SK-N-SH (cell line): ENCODE measurements around the gene ERVFRD-1. TPM values are rescaled to one million over a fixed set of nuclear protein-coding genes. Genes with fewer than 3 reads are reported as not detected.
A peak's percentile ranks its signal among the peaks of the same experiment; 100 is the strongest.

ENCODE experiments used
- CTCF ChIA-PET: fragments of 300-600, 350-600 bp; formaldehyde crosslinking; extraction: SDS; loops from one replicate; lab custom pipeline; 2021; lab: Yijun Ruan, JAX
- POLR2A ChIA-PET: fragments of 350-600 bp; sonication (Branson Sonifier 250); formaldehyde crosslinking; extraction: SDS; loops from one replicate; lab custom pipeline; 2020; ENCODE audit warnings: antibody characterized with exemption, inconsistent platforms; lab: Yijun Ruan, JAX
- DNase-seq: peaks from one replicate; pipeline ENCODE4 v3.0.0; 2012
- H2AFZ ChIP-seq: fragments of 200-600 bp; sonication (generic); 2 replicates; pipeline ENCODE4 v1.8.1; 2016; ENCODE audit warnings: antibody characterized with exemption, mild to moderate bottlenecking, low read depth
- H3F3A ChIP-seq: fragments of 200-600 bp; sonication (generic); replicated peaks from 2 replicates; pipeline ENCODE3; 2016; ENCODE audit warnings: antibody characterized with exemption, mild to moderate bottlenecking; ENCODE audit not compliant: insufficient read depth
- H3K27ac ChIP-seq, 2 experiments: fragments of 200-500 bp in 1 of 2; fragments of 200-600 bp in 1 of 2; sonication (Bioruptor generic) in 1 of 2; sonication (generic), shearing (Covaris generic) in 1 of 2; 2 replicates each; pipeline versions ENCODE4 v1.5.1 to v1.6.1; 2014 to 2016; ENCODE audit warnings: low read depth in 2 of 2, inconsistent platforms in 1 of 2, low read length in 1 of 2, mild to moderate bottlenecking in 1 of 2, mixed read lengths in 1 of 2
- H3K27me3 ChIP-seq: fragments of 200-600 bp; sonication (generic), shearing (Covaris generic); 2 replicates; pipeline ENCODE4 v1.6.1; 2016; ENCODE audit warnings: mixed run types; ENCODE audit not compliant: insufficient read depth
- H3K36me3 ChIP-seq, 2 experiments: fragments of 200-500 bp in 1 of 2; fragments of 200-600 bp in 1 of 2; sonication (Bioruptor generic) in 1 of 2; sonication (generic) in 1 of 2; replicated peaks in 1 of 2; 2 replicates each; pipeline versions ENCODE3 to v1.5.1; 2014 to 2016; ENCODE audit warnings: low read length in 1 of 2, mild to moderate bottlenecking in 1 of 2; ENCODE audit not compliant: insufficient read depth in 2 of 2, control insufficient read depth in 1 of 2
- H3K4me1 ChIP-seq, 2 experiments: fragments of 200-500 bp in 1 of 2; fragments of 200-600 bp in 1 of 2; sonication (Bioruptor generic) in 1 of 2; sonication (generic), shearing (Covaris generic) in 1 of 2; 2 replicates each; pipeline versions ENCODE4 v1.5.1 to v1.6.1; 2014 to 2016; ENCODE audit warnings: low read depth in 1 of 2, low read length in 1 of 2, mixed run types in 1 of 2; ENCODE audit not compliant: insufficient read depth in 2 of 2, control insufficient read depth in 1 of 2
- H3K4me2 ChIP-seq: fragments of 200-600 bp; sonication (generic), shearing (Covaris generic); 2 replicates; pipeline ENCODE4 v1.6.1; 2017; ENCODE audit warnings: mixed run types
- H3K4me3 ChIP-seq, 2 experiments: fragments of 200-500 bp in 1 of 2; fragments of 200-600 bp in 1 of 2; sonication (Bioruptor generic) in 1 of 2; sonication (generic), shearing (Covaris generic) in 1 of 2; 2 replicates each; pipeline versions ENCODE4 v1.5.1 to v1.8.1; 2014 to 2016; ENCODE audit warnings: low read depth in 2 of 2, inconsistent platforms in 1 of 2, low read length in 1 of 2, mild to moderate bottlenecking in 1 of 2, mixed read lengths in 1 of 2, moderate library complexity in 1 of 2
- H3K79me2 ChIP-seq: fragments of 200-600 bp; sonication (generic); 2 replicates; pipeline ENCODE4 v1.8.1; 2017; ENCODE audit warnings: mild to moderate bottlenecking; ENCODE audit not compliant: insufficient read depth
- H3K9ac ChIP-seq: fragments of 200-600 bp; sonication (generic); 2 replicates; pipeline ENCODE4 v1.6.1; 2017; ENCODE audit warnings: mixed run types
- H3K9me2 ChIP-seq: fragments of 200-600 bp; sonication (generic); 2 replicates; pipeline ENCODE4 v1.6.1; 2017; ENCODE audit warnings: mixed run types
- H3K9me3 ChIP-seq: fragments of 200-600 bp; sonication (generic); 2 replicates; pipeline ENCODE4 v1.6.1; 2017; ENCODE audit warnings: mixed run types, mild to moderate bottlenecking, moderate library complexity
- H4K20me1 ChIP-seq: fragments of 200-600 bp; sonication (generic); 2 replicates; pipeline ENCODE4 v1.6.1; 2017; ENCODE audit warnings: mild to moderate bottlenecking, mixed run types; ENCODE audit not compliant: insufficient read depth
- CHD2 ChIP-seq: fragments of 150-350 bp; IDR thresholded peaks from 2 replicates; pipeline ENCODE4 v1.6.1; 2018; ENCODE audit warnings: low read length; ENCODE audit not compliant: partially characterized antibody
- EP300 ChIP-seq, 2 experiments: IDR thresholded peaks; 2 replicates each; pipeline versions ENCODE4 v1.4.0 to v1.6.1; 2012; ENCODE audit warnings: borderline replicate concordance in 1 of 2, low read depth in 1 of 2, low read length in 1 of 2
- FOSL2 ChIP-seq: IDR thresholded peaks from 2 replicates; pipeline ENCODE4 v1.4.0; 2012; ENCODE audit warnings: low read depth, mild to moderate bottlenecking, moderate library complexity, borderline replicate concordance
- GABPA ChIP-seq: IDR thresholded peaks from 2 replicates; pipeline ENCODE4 v1.4.0; 2012; ENCODE audit warnings: low read depth, mild to moderate bottlenecking
- MXI1 ChIP-seq: IDR thresholded peaks from 2 replicates; pipeline ENCODE4 v1.6.1; 2012; ENCODE audit warnings: mild to moderate bottlenecking, low read depth, low read length, improper control_type of control experiment
- NRF1 ChIP-seq: IDR thresholded peaks from 2 replicates; pipeline ENCODE4 v1.6.1; 2012; ENCODE audit warnings: low read depth, mild to moderate bottlenecking, low read length
- RAD21 ChIP-seq: IDR thresholded peaks from 2 replicates; pipeline ENCODE4 v1.6.1; 2012; ENCODE audit warnings: mild to moderate bottlenecking, low read length
- RXRA ChIP-seq: IDR thresholded peaks from 2 replicates; pipeline ENCODE4 v1.4.0; 2012; ENCODE audit warnings: low read depth, mild to moderate bottlenecking, borderline replicate concordance
- SIN3A ChIP-seq: IDR thresholded peaks from 2 replicates; pipeline ENCODE4 v1.6.1; 2012; ENCODE audit warnings: low read depth, mild to moderate bottlenecking, low read length, moderate library complexity, borderline replicate concordance
- SMC3 ChIP-seq: IDR thresholded peaks from 2 replicates; pipeline ENCODE4 v1.6.1; 2012; ENCODE audit warnings: low read depth, low read length, improper control_type of control experiment
- TAF1 ChIP-seq: IDR thresholded peaks from 2 replicates; pipeline ENCODE4 v1.6.1; 2012; ENCODE audit warnings: low read depth, mild to moderate bottlenecking, low read length, moderate library complexity, borderline replicate concordance
- TCF12 ChIP-seq: IDR thresholded peaks from 2 replicates; pipeline ENCODE4 v1.4.0; 2012
- YY1 ChIP-seq: IDR thresholded peaks from 2 replicates; pipeline ENCODE4 v1.4.0; 2012; ENCODE audit warnings: low read depth, mild to moderate bottlenecking
- WGBS: methylation state at CpG from one replicate; pipeline ENCODE4 v1.1.6; 2017; ENCODE audit warnings: low lambda C conversion rate; 5-methylcytosine and 5-hydroxymethylcytosine counted together
- polyA plus RNA-seq, 3 experiments: library from polyadenylated mRNA; depleted of rRNA; stranded (reverse); fragments of >200 nt; gene quantifications; 2 replicates each; pipeline ENCODE4 v1.2.3, GENCODE V29; 2012
- TF ChIP-seq, protein P1 (sequence below): fragments of 200-600 bp; sonication (generic); IDR thresholded peaks from 2 replicates; pipeline ENCODE4 v1.6.1; 2017; ENCODE audit warnings: antibody characterized with exemption, mild to moderate bottlenecking, moderate library complexity

Gene ERVFRD-1
- polyA plus RNA-seq, 1 of the 3 experiments (the other 2 are of a cell fraction) = not detected

DNA sequence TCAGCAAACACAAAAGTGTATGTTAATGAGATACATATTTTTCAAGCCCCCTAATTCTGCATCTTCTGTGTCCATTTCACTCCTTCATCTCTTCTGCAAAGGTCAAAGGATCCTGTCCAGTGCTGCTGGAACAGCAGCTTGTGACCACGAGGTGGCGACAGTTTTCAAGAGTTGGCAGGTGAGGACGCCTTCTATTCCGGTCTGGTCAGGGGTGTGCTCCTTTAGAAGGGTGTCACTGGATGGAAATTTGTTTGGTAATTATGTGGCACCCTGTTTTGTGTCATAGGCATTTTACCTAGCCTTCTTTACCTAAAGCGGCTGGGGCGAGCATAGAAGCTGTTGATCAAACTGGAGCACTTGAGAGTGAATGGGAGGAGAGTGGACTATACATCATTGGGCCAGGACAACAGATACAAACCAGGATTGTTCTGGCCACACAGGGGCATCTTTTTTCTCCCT lies 32.9 kb upstream of the ERVFRD-1 start:
- peak; percentile 76 for DNase-seq
- Histone ChIP-seq H3K9me2 (no peaks in the 10 kb centered on the region), H3K9me3 (no peaks in the 10 kb centered on the region), H3K27ac (peak overlapping the region in 1 of 2 experiments; percentile 36; a peak in 1 of 4 replicates), H3K4me1 (peaks cover 5 to 7% of the 10 kb centered on the region in 2 experiments; a peak in 3 of 4 replicates), H3K4me2 (no peak overlapping the region), H2AFZ (peak overlapping the region; percentile 30; the same call in 1 of the 2 replicates), H4K20me1 (no peaks in the 10 kb centered on the region), H3K36me3 (no peaks in the 10 kb centered on the region), H3F3A (peaks cover 8% of the 10 kb centered on the region), H3K79me2 (no peaks in the 10 kb centered on the region), H3K4me3 (peak overlapping the region in 1 of 2 experiments; percentile 32; a peak in 1 of 4 replicates), H3K27me3 (no peaks in the 10 kb centered on the region), H3K9ac (no peak overlapping the region)
- ChIA-PET CTCF (interaction anchor here (0.6 to 8.7 kb wide), 34 partner anchors 10 to 438 kb away, joined by 3 to 181 read pairs (median 4); no protein-coding TSS in a partner anchor), POLR2A (interaction anchor here (0.7 to 1.0 kb wide), 2 partner anchors 50 to 248 kb away, joined by 3 read pairs; no protein-coding TSS in a partner anchor)
- 30% methylated on average over 6 of the region's 6 CpGs for WGBS
- TF ChIP-seq, protein P1, sequence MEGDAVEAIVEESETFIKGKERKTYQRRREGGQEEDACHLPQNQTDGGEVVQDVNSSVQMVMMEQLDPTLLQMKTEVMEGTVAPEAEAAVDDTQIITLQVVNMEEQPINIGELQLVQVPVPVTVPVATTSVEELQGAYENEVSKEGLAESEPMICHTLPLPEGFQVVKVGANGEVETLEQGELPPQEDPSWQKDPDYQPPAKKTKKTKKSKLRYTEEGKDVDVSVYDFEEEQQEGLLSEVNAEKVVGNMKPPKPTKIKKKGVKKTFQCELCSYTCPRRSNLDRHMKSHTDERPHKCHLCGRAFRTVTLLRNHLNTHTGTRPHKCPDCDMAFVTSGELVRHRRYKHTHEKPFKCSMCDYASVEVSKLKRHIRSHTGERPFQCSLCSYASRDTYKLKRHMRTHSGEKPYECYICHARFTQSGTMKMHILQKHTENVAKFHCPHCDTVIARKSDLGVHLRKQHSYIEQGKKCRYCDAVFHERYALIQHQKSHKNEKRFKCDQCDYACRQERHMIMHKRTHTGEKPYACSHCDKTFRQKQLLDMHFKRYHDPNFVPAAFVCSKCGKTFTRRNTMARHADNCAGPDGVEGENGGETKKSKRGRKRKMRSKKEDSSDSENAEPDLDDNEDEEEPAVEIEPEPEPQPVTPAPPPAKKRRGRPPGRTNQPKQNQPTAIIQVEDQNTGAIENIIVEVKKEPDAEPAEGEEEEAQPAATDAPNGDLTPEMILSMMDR = peak; percentile 98
- TF ChIP-seq SMC3 (peak; percentile 97), RAD21 (peak; percentile 96), SIN3A (no peak), TAF1 (no peak), CHD2 (no peak), YY1 (no peak), RXRA (no peak), NRF1 (no peak), EP300 (IDR thresholded peaks at IDR 0.05; ENCODE audit: borderline replicate concordance in 1 of 2, low read depth in 1 of 2, low read length in 1 of 2) (no peak)
- TF ChIP-seq, all 33 proteins: peak for 3

DNA sequence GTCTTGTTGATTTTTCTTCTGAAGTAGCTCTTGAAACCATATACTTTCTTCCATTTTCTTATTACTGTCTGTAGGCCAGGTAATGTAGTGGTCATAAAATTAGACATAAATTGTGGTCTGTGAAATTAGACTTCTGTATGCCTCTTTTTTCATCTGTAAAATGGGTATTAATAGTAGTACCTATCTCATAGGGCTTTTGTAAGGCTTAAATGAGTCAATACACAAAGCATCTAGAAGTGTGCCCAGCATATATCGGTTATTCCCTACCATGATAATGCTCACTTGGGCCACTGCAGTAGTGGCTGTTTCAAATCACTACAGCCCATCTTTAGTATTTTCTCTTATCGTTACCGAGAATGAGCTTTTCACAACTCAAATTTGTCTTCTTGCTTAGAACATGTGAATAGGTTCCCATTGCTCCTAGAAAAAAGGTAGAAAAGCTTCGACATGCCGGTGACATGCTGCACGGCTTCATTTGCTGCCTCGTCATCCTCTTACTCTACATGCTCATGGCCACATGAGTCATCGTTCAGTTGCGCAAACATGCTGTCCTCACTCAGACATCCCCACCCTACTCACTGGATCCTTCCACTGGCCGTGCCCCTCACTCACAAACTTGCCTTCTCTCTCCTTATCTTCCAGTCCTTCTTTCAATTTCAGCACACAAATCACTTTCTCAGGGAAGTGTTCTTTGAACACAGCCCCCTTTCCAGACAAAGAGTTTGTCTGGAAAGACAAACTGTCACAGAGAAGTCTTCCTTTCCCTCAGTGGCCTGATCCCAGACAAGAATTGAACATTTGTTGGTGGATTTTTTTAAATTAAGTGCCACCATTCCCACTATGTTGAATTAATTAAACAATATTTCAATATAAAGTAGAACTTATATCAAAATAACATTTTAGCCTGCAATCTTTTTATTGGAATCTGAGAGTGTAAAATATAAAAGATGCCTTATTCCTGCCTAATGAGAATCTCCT lies 32.2 kb upstream of the ERVFRD-1 start:
- Histone ChIP-seq H3F3A (peaks cover 14% of the 10 kb centered on the region), H3K27ac (no peak overlapping the region; a peak in 1 of 4 replicates), H3K9me2 (no peaks in the 10 kb centered on the region), H3K9me3 (no peaks in the 10 kb centered on the region), H3K9ac (no peak overlapping the region), H3K79me2 (no peaks in the 10 kb centered on the region), H3K4me3 (peak overlapping the region in 1 of 2 experiments; percentile 32; a peak in 1 of 4 replicates), H3K4me1 (peaks cover 5 to 15% of the 10 kb centered on the region in 2 experiments; a peak in 3 of 4 replicates), H3K4me2 (no peak overlapping the region), H2AFZ (peak overlapping the region; percentile 61; the same call in 1 of the 2 replicates), H3K27me3 (no peaks in the 10 kb centered on the region), H4K20me1 (no peaks in the 10 kb centered on the region), H3K36me3 (no peaks in the 10 kb centered on the region)
- TF ChIP-seq GABPA = no peak
- TF ChIP-seq MXI1 = no peak
- peak; percentile 32; the same call in 1 of the 2 replicates for TF ChIP-seq FOSL2
- no peak for TF ChIP-seq TCF12
- CTCF ChIA-PET = interaction anchor here (0.6 to 8.7 kb wide), 35 partner anchors 9 to 438 kb away, joined by 3 to 181 read pairs (median 4); no protein-coding TSS in a partner anchor
- DNase-seq = no peak
- POLR2A ChIA-PET = interaction anchor here (0.7 to 1.0 kb wide), 2 partner anchors 49 to 249 kb away, joined by 3 read pairs; no protein-coding TSS in a partner anchor
- 78% methylated on average over 10 of the region's 10 CpGs for WGBS
